Heart left ventricle (tissue), 13 donors: ENCODE results near the gene TMEM135.

Source experiments
- CTCF ChIP-seq, 12 donors: fragments of 200-600 bp; sonication (generic) in 4 of 12; IDR thresholded peaks; one replicate each; pipeline versions ENCODE4 v1.5.0 to v1.8.0; 2018 to 2022; ENCODE audit warnings: antibody characterized with exemption in 12 of 12, mild to moderate bottlenecking in 5 of 12
- POLR2A ChIP-seq, 2 donors: fragments of 450-650 bp; IDR thresholded peaks; one replicate each; pipeline ENCODE4 v1.6.1; 2017; ENCODE audit warnings: antibody characterized with exemption in 2 of 2, mild to moderate bottlenecking in 2 of 2, moderate library complexity in 2 of 2
- donor health status: ischemic (EF 13 %, LVEDD 7.1; RV severe dilation, severe dysfunction).
- donor health status: DM: no; HTN: yes; CAD: no.
- donor health status: DM: no; HTN: no; CAD: no.
- donor health status: ischemic (EF 25% LVEDD 6.9; RV normal size, moderate dysfunction).
- donor health status: ischemic (EF 25% LVEDD 5.7; RV mildly dilated, moderate dysfunction).
- donor health status: ischemic (EF 35%, LVEDD 5.7; RV mildly dilated, moderate dysfunction).
- donor health status: nonischemic (EF 11% LVEDD 7.7; RV severe dilation, severe dysfunction).
- donor health status: DM: yes; HTN: yes; CAD: no.
- donor health status: PGD.
- donor health status: ischemic (EF 29% LVEDD 5.4; RV normal size, mild dysfunction).
- donor health status: nonischemic (EF 23%, LVEDD 6.1; RV moderate dilation, normal function).

GRCh38 chr11:87012673-87013072 lies 25.1 kb upstream of the TMEM135 start:
- TF ChIP-seq CTCF (IDR thresholded peaks at IDR 0.05) (no peak), POLR2A (IDR thresholded peaks at IDR 0.05) (no peak)
